RWPE2 (cell line): Measurements from ENCODE around the gene HAUS7.

Source experiments
- ATAC-seq: fragments of 200-7000 bp; cut with Tn5 transposase; 3 replicates; pipeline ENCODE4 v1.9.1; 2021; ENCODE audit warnings: low read depth
- DNase-seq: peaks from one replicate; pipeline ENCODE4 v3.0.0-alpha.2; 2020; ENCODE audit warnings: low spot score
- H3K27ac ChIP-seq: fragments of 450-650 bp; 2 replicates; pipeline ENCODE4 v1.5.1; 2017; ENCODE audit warnings: mild to moderate bottlenecking; ENCODE audit not compliant: poor library complexity, severe bottlenecking
- H3K27me3 ChIP-seq: fragments of 250-450 bp; sonication (Bioruptor Pico); 2 replicates; pipeline ENCODE4 v1.5.1; 2021; ENCODE audit warnings: mild to moderate bottlenecking, moderate library complexity; ENCODE audit not compliant: insufficient read depth, poor library complexity, severe bottlenecking
- H3K36me3 ChIP-seq: fragments of 250-450 bp; sonication (Bioruptor Pico); 2 replicates; pipeline ENCODE4 v1.5.1; 2020; ENCODE audit warnings: low read depth, mild to moderate bottlenecking, moderate library complexity
- H3K4me1 ChIP-seq: fragments of 250-450 bp; sonication (Bioruptor Pico); 2 replicates; pipeline ENCODE4 v1.5.1; 2021; ENCODE audit warnings: mild to moderate bottlenecking, moderate library complexity; ENCODE audit not compliant: insufficient read depth, poor library complexity, severe bottlenecking
- H3K4me3 ChIP-seq: fragments of 250-450 bp; sonication (Bioruptor Pico); 2 replicates; pipeline ENCODE4 v1.5.1; 2021; ENCODE audit warnings: mild to moderate bottlenecking, moderate library complexity; ENCODE audit not compliant: severe bottlenecking
- H3K9me3 ChIP-seq: fragments of 250-450 bp; sonication (Bioruptor Pico); 2 replicates; pipeline ENCODE4 v1.5.1; 2021; ENCODE audit warnings: mild to moderate bottlenecking, moderate library complexity; ENCODE audit not compliant: severe bottlenecking
- TF ChIP-seq, protein P1 (sequence below): fragments of 450-650 bp; IDR thresholded peaks from one replicate; pipeline ENCODE4 v1.5.1; 2017; ENCODE audit warnings: mild to moderate bottlenecking, moderate library complexity; ENCODE audit not compliant: poor library complexity, severe bottlenecking

HAUS7 gene

GRCh38 chrX:153474718-153475117 is 4.3 kb upstream of the HAUS7 start:
- Histone ChIP-seq H3K27me3 (no peaks in the 10 kb centered on the region), H3K4me3 (no peak overlapping the region)
- TF ChIP-seq, protein P1, sequence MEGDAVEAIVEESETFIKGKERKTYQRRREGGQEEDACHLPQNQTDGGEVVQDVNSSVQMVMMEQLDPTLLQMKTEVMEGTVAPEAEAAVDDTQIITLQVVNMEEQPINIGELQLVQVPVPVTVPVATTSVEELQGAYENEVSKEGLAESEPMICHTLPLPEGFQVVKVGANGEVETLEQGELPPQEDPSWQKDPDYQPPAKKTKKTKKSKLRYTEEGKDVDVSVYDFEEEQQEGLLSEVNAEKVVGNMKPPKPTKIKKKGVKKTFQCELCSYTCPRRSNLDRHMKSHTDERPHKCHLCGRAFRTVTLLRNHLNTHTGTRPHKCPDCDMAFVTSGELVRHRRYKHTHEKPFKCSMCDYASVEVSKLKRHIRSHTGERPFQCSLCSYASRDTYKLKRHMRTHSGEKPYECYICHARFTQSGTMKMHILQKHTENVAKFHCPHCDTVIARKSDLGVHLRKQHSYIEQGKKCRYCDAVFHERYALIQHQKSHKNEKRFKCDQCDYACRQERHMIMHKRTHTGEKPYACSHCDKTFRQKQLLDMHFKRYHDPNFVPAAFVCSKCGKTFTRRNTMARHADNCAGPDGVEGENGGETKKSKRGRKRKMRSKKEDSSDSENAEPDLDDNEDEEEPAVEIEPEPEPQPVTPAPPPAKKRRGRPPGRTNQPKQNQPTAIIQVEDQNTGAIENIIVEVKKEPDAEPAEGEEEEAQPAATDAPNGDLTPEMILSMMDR, result no peak

DNA sequence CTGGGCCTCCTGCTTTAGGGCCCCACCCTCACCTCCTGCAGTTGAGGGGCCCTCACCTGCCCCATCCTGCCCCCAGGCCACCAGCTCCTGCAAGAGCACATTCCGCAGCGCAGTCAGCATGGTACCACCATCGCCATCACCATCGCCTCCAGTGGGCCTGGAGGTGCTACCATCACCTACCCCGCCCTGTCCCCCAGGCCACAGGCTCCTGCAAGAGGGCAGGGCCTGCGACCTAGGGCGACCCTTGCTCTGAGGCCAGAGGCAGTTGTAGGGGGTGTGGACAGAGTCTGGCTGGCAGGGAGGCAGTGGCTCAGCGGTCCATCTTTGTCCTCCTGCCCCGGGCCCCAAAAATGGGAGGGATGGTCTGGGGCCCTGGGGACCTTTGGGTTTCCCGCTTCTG is 3.9 kb upstream of the HAUS7 start:
- TF ChIP-seq, protein P1, result no peak
- Histone ChIP-seq H3K9me3 (no peaks in the 10 kb centered on the region), H3K4me1 (no peaks in the 10 kb centered on the region), H3K36me3 (no peaks in the 10 kb centered on the region), H3K27ac (no peak overlapping the region), H3K27me3 (no peaks in the 10 kb centered on the region), H3K4me3 (no peak overlapping the region)
- DNase-seq (no peak), ATAC-seq (no peak)

More at GRCh38 chrX:153474718-153475117, 4.3 kb upstream of the HAUS7 start:
- H3K4me1 ChIP-seq, result no peaks in the 10 kb centered on the region
- H3K9me3 ChIP-seq, result no peaks in the 10 kb centered on the region
- no peak overlapping the region for H3K27ac ChIP-seq
- ATAC-seq (no peak), DNase-seq (no peak)
- no peaks in the 10 kb centered on the region for H3K36me3 ChIP-seq

GRCh38 chrX:153473126-153473525 is 2.8 kb upstream of the HAUS7 start:
- ATAC-seq, result no peak
- no peaks in the 10 kb centered on the region for H3K27me3 ChIP-seq

GRCh38 chrX:153471663-153472280 is 1.4 kb upstream of the HAUS7 start:
- H3K27me3 ChIP-seq, result no peaks in the 10 kb centered on the region
- H3K4me3 ChIP-seq, result no peak overlapping the region
- H3K27ac ChIP-seq, result no peak overlapping the region
- TF ChIP-seq, protein P1, result no peak
- ATAC-seq, result no peak
- no peaks in the 10 kb centered on the region for H3K36me3 ChIP-seq
- no peaks in the 10 kb centered on the region for H3K9me3 ChIP-seq
- DNase-seq, result no peak
- H3K4me1 ChIP-seq, result no peaks in the 10 kb centered on the region

More at GRCh38 chrX:153473126-153473525, 2.8 kb upstream of the HAUS7 start:
- no peak for DNase-seq
- TF ChIP-seq, protein P1, result no peak
- no peak overlapping the region for H3K4me3 ChIP-seq
- H3K27ac ChIP-seq, result no peak overlapping the region
- H3K4me1 ChIP-seq, result no peaks in the 10 kb centered on the region
- no peaks in the 10 kb centered on the region for H3K36me3 ChIP-seq
- no peaks in the 10 kb centered on the region for H3K9me3 ChIP-seq

- TF ChIP-seq, protein P1, result no peak
- Histone ChIP-seq H3K27ac (no peak overlapping the region), H3K36me3 (no peaks in the 10 kb centered on the region), H3K9me3 (no peaks in the 10 kb centered on the region), H3K4me3 (peak overlapping the region; percentile 95), H3K4me1 (no peaks in the 10 kb centered on the region), H3K27me3 (no peaks in the 10 kb centered on the region)
- DNase-seq (no peak), ATAC-seq (peak; percentile 42)
Observed at GRCh38 chrX:153469811-153470410, 465 bp downstream of the HAUS7 start.
